HEK293T (cell line): ENCODE results near the gene DLG2.

ENCODE experiments used
- CTCF ChIA-PET: fragments of 350-600 bp; formaldehyde crosslinking; extraction: SDS; loops from one replicate; lab custom pipeline; 2021; ENCODE audit warnings: antibody characterized with exemption, inconsistent platforms; lab: Yijun Ruan, JAX
- POLR2A ChIA-PET: fragments of 350-600 bp; formaldehyde crosslinking; extraction: SDS; loops from one replicate; lab custom pipeline; 2020; ENCODE audit warnings: antibody characterized with exemption, inconsistent platforms; lab: Yijun Ruan, JAX
- DNase-seq: peaks from one replicate; pipeline ENCODE4 v3.0.0; 2012; ENCODE audit warnings: mixed read lengths; ENCODE audit errors: extremely low spot score
- ARNT ChIP-seq: fragments of 450-650 bp; IDR thresholded peaks from 2 replicates; pipeline ENCODE4 v1.6.1; 2017; ENCODE audit warnings: mild to moderate bottlenecking
- BHLHE40 ChIP-seq: fragments of 450-650 bp; IDR thresholded peaks from 2 replicates; pipeline ENCODE4 v1.6.1; 2016; ENCODE audit warnings: mild to moderate bottlenecking, moderate library complexity, borderline replicate concordance
- CTBP1 ChIP-seq: fragments of 450-650 bp; IDR thresholded peaks from 2 replicates; pipeline ENCODE4 v1.6.1; 2016; ENCODE audit warnings: borderline replicate concordance
- ELF4 ChIP-seq: fragments of 450-650 bp; IDR thresholded peaks from 2 replicates; pipeline ENCODE4 v1.6.1; 2017; ENCODE audit warnings: antibody characterized with exemption
- FOXA1 ChIP-seq: fragments of 450-650 bp; IDR thresholded peaks from 2 replicates; pipeline ENCODE4 v1.6.1; 2016; ENCODE audit warnings: mild to moderate bottlenecking
- FOXK2 ChIP-seq: fragments of 450-650 bp; IDR thresholded peaks from 2 replicates; pipeline ENCODE4 v1.6.1; 2016; ENCODE audit warnings: mild to moderate bottlenecking
- FOXM1 ChIP-seq: fragments of 450-650 bp; IDR thresholded peaks from 2 replicates; pipeline ENCODE4 v1.6.1; 2017; ENCODE audit warnings: mild to moderate bottlenecking, borderline replicate concordance
- HDGF ChIP-seq: fragments of 450-650 bp; IDR thresholded peaks from 2 replicates; pipeline ENCODE4 v1.6.1; 2017; ENCODE audit warnings: antibody characterized with exemption, borderline replicate concordance
- L3MBTL2 ChIP-seq: fragments of 450-650 bp; conservative IDR thresholded peaks from 2 replicates; pipeline ENCODE4 v1.6.1; 2016; ENCODE audit warnings: mild to moderate bottlenecking
- LEF1 ChIP-seq: fragments of 450-650 bp; IDR thresholded peaks from 2 replicates; pipeline ENCODE4 v1.6.1; 2017; ENCODE audit warnings: mild to moderate bottlenecking, borderline replicate concordance
- NFRKB ChIP-seq: fragments of 450-650 bp; IDR thresholded peaks from 2 replicates; pipeline ENCODE4 v1.6.1; 2016; ENCODE audit warnings: mild to moderate bottlenecking, moderate library complexity
- PKNOX1 ChIP-seq: fragments of 450-650 bp; IDR thresholded peaks from 2 replicates; pipeline ENCODE4 v1.6.1; 2016
- SP1 ChIP-seq: fragments of 450-650 bp; IDR thresholded peaks from 2 replicates; pipeline ENCODE4 v1.6.1; 2017
- TARDBP ChIP-seq: fragments of 450-650 bp; IDR thresholded peaks from 2 replicates; pipeline ENCODE4 v1.6.1; 2016
- ZNF384 ChIP-seq: fragments of 450-650 bp; IDR thresholded peaks from 2 replicates; pipeline ENCODE4 v1.6.1; 2016

Gene DLG2

DNA sequence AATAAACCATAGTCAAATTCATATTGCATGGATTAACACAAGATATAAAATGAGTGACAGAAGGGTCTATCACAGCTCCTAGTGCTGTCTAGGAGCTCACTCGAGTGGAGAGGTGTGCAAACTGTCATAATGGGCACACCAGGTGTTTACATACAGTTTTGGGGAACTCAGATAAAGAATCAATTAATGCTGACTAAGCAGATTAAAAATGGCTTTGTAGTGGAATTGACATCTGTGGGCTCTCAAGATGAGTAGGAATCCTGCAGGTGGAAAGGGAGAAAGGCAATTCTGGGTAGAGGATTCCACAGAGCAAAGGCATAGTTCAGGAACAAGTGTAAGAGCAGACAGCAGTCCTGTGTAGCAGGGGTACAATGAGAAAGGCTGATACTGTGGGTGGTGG, 1844.8 kb downstream of the DLG2 start:
- POLR2A ChIA-PET, result no interaction called here
- CTCF ChIA-PET, result no interaction called here
- TF ChIP-seq FOXM1 (no peak), NFRKB (no peak)
- no peak for DNase-seq

GRCh38 chr11:83779876-83780275, 1847.3 kb downstream of the DLG2 start:
- POLR2A ChIA-PET, result no interaction called here
- no peak for DNase-seq
- CTCF ChIA-PET, result no interaction called here
- no peak for TF ChIP-seq HDGF
- TF ChIP-seq FOXM1, result no peak
- no peak for TF ChIP-seq FOXK2
- TF ChIP-seq NFRKB, result no peak
- TF ChIP-seq L3MBTL2, result no peak
- TF ChIP-seq ARNT, result no peak
- TF ChIP-seq FOXA1, result no peak
- TF ChIP-seq BHLHE40, result no peak

GRCh38 chr11:83778596-83778995, 1848.5 kb downstream of the DLG2 start:
- ChIA-PET POLR2A (no interaction called here), CTCF (no interaction called here)
- no peak for DNase-seq
- TF ChIP-seq TARDBP, result no peak

DNA sequence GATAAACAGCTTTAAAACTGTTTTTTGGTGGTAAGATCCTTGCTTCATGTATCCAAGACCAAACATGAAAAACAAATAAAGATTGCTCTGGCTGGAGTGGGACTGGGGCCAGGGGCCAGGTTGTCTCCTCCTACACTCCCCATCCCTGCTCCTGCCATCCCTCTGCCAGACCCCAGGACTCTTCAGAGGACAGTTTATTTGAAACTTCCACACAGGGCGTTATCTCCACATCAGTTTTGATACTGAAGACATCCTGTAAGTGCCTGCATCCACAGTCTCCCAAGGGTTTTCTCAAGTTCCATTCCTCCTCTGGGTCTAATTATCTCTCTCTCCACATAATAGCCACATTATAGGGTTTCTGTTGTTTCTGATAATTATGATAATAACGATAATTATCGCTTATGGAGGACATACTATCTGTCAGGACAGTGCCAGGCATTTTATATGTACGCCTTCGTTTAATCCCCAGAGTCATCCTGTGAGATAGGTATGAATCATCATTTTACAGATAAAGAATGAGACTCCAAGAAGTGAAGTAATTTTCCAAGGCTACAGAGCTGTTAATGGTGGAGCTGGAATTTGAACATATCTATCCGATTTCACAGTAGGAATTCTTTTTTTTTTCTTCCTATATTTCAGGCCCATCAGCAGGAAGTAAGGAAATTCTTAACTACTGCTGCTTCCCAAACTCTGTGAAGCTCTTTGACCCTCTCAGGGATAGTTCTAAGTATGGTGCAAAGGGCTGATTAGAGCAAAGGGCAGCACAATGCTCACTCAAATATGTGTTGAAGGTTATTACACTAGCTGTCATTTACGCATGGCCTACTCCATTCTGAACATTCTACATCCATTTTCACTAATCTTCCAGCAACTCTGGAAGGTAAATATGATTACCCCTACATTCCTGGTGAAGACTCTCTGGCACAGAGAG, 1852.9 kb downstream of the DLG2 start:
- POLR2A ChIA-PET, result no interaction called here
- no peak for TF ChIP-seq FOXA1
- no peak for TF ChIP-seq CTBP1
- TF ChIP-seq ARNT, result no peak
- no peak for TF ChIP-seq TARDBP
- CTCF ChIA-PET, result interaction anchor here (0.6 to 1.2 kb wide), 3 partner anchors 10 to 45 kb away, joined by 3 to 6 read pairs (median 4); no protein-coding TSS in a partner anchor
- no peak for DNase-seq

- no peak for TF ChIP-seq BHLHE40
- DNase-seq, result no peak
- CTCF ChIA-PET, result no interaction called here
- POLR2A ChIA-PET, result no interaction called here
Observed at GRCh38 chr11:83768489-83768888, 1858.7 kb downstream of the DLG2 start.

DNA sequence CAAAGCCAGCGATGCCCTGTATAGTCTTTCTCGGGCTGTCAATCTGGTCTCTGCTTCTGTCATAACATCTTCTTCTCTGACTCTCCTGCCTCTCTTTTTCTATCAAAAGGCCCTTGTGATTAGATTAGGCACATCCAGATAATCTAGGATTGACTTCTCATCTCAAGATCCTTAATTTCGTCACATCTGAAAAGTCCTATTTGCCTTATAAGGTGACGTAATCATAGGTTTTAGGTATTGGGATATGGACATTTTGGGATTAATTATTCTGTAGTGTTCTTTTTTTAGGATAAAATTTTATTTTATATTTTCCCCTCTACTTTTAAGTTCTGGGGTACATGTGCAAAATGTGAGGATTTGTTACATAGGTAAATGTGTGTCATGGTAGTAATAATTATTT, 1860.2 kb downstream of the DLG2 start:
- DNase-seq, result no peak
- ChIA-PET POLR2A (no interaction called here), CTCF (no interaction called here)
- TF ChIP-seq PKNOX1 (no peak), FOXA1 (no peak), FOXM1 (no peak)

DNA sequence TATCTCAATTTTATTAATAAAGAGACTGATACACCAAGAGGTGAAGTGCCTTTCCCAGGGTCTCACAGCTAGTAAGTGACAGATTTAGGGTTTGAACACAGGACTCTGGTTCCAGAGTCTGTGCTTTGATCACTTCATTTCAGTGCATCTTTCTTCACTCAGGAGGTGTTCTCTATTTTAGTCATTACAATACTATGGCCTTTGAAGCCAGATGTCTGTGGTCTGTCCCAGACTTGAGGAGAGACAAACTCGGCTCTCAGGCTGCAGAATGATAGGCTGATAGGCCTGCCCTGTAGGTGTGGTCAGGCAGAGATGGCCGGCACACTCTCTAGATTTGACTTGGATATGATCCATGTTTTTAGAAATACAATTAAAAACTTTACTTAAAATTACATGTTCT, 1862.5 kb downstream of the DLG2 start:
- CTCF ChIA-PET, result interaction anchor here (1.0 kb wide), 1 partner anchor 9 kb away, joined by 3 read pairs; no protein-coding TSS in a partner anchor
- POLR2A ChIA-PET, result no interaction called here
- no peak for DNase-seq

DNA sequence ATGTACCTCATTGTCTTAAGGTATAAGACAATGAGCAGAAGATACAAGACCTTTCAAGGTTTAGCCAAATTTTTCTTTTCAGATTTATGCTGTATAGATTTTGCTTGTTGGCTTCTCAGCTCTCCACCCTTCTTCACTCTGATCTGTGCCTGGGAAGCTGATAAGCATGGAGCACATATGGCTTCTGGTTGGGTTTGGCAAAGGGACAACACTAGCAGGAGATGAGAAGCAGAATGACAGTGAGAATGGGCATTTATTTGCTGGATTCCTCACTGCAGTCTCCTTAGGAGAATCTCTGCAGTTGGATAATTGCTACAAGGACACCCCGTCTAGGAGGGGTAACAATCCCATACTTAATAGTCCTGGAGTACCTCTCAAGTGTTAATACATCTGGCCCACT, 1866.2 kb downstream of the DLG2 start:
- no peak for TF ChIP-seq FOXM1
- no peak for TF ChIP-seq FOXK2
- TF ChIP-seq FOXA1, result no peak
- TF ChIP-seq L3MBTL2, result no peak
- TF ChIP-seq TARDBP, result no peak
- TF ChIP-seq ZNF384, result no peak
- TF ChIP-seq SP1, result no peak
- no peak for TF ChIP-seq BHLHE40
- TF ChIP-seq ELF4, result no peak
- no peak for TF ChIP-seq NFRKB
- no peak for DNase-seq
- POLR2A ChIA-PET, result no interaction called here
- CTCF ChIA-PET, result interaction anchor here (0.7 kb wide), 1 partner anchor 13 kb away, joined by 3 read pairs; no protein-coding TSS in a partner anchor

More for the DNA sequence above, 1862.5 kb downstream of the DLG2 start:
- TF ChIP-seq ELF4, result no peak
- no peak for TF ChIP-seq HDGF
- no peak for TF ChIP-seq FOXM1
- no peak for TF ChIP-seq NFRKB
- TF ChIP-seq BHLHE40, result no peak
- TF ChIP-seq TARDBP, result no peak
- no peak for TF ChIP-seq ZNF384
- no peak for TF ChIP-seq FOXA1
- no peak for TF ChIP-seq CTBP1
- no peak for TF ChIP-seq FOXK2
- TF ChIP-seq PKNOX1, result no peak
- no peak for TF ChIP-seq LEF1
- no peak for TF ChIP-seq ARNT

DNA sequence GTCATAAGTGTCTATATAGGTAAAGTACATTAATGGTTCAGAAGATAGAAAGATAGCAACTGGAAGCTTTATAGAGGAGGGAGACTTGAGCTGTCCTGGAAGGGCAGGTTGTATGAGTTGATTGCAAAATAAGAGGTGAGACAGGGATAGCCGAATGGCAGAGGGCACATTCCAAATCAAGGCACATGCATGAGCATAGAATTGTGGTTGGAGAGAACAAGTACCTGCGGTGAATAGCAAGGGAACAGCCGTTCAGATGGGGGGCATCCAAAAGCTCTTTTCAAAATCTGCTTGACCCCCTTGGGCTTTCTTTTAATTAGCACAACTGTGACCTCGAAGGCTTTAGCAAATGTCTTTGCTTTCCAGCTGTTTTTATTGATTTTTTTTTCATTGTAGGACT, 1868.0 kb downstream of the DLG2 start:
- POLR2A ChIA-PET, result no interaction called here
- DNase-seq, result no peak
- TF ChIP-seq NFRKB (no peak), SP1 (no peak), CTBP1 (no peak), L3MBTL2 (no peak), TARDBP (no peak)
- CTCF ChIA-PET, result no interaction called here
